Keratinocyte (primary cell): ENCODE measurements around the gene PMF1. TPM values are rescaled to one million over a fixed set of nuclear protein-coding genes. Genes with fewer than 3 reads are reported as not detected.

Experiments
- DNase-seq: peaks from one replicate; pipeline ENCODE4 v3.0.0-alpha.2; 2011; ENCODE audit warnings: low read depth, missing footprints, low spot score
- FAIRE-seq: peaks from 2 replicates; lab custom pipeline; 2011; peaks lifted over from hg19 to GRCh38; lab: Jason Lieb, UNC
- H2AFZ ChIP-seq: 2 replicates; pipeline ENCODE4 v1.6.0; 2012; ENCODE audit warnings: low read length, control low read depth, inconsistent platforms; ENCODE audit not compliant: control insufficient read depth
- H3K27ac ChIP-seq: 2 replicates; pipeline ENCODE4 v1.5.1; 2011; ENCODE audit warnings: low read length; ENCODE audit not compliant: control insufficient read depth, insufficient read depth
- H3K27me3 ChIP-seq: 3 replicates; pipeline ENCODE4 v1.6.0; 2011; ENCODE audit warnings: low read length; ENCODE audit not compliant: control insufficient read depth, insufficient read depth; ENCODE audit errors: extremely low read depth
- H3K36me3 ChIP-seq, 2 experiments: 2 replicates in 1 of 2; 3 replicates in 1 of 2; pipeline ENCODE4 v1.5.1; 2011; ENCODE audit warnings: low read length in 2 of 2, mild to moderate bottlenecking in 1 of 2; ENCODE audit not compliant: control insufficient read depth in 2 of 2, insufficient read depth in 2 of 2; ENCODE audit errors: extremely low read depth in 1 of 2
- H3K4me1 ChIP-seq: 3 replicates; pipeline ENCODE4 v1.5.1; 2011; ENCODE audit warnings: low read length; ENCODE audit not compliant: control insufficient read depth, insufficient read depth; ENCODE audit errors: extremely low read depth
- H3K4me2 ChIP-seq: 3 replicates; pipeline ENCODE4 v1.6.0; 2011; ENCODE audit warnings: low read depth, low read length; ENCODE audit not compliant: control insufficient read depth, insufficient read depth; ENCODE audit errors: extremely low read depth
- H3K4me3 ChIP-seq, 3 experiments: fragments of 200-600 bp in 1 of 3; sonication (generic) in 1 of 3; 2 replicates in 2 of 3; 3 replicates in 1 of 3; pipeline ENCODE4 v1.5.1; 2011 to 2016; ENCODE audit warnings: low read length in 3 of 3, mild to moderate bottlenecking in 3 of 3, control low read depth in 2 of 3, inconsistent platforms in 1 of 3, low read depth in 1 of 3, mixed read lengths in 1 of 3, mixed run types in 1 of 3, moderate library complexity in 1 of 3; ENCODE audit not compliant: control insufficient read depth in 2 of 3, insufficient read depth in 2 of 3; ENCODE audit errors: extremely low read depth in 1 of 3
- H3K79me2 ChIP-seq: 2 replicates; pipeline ENCODE4 v1.6.0; 2012; ENCODE audit warnings: low read length; ENCODE audit not compliant: control insufficient read depth, insufficient read depth
- H3K9ac ChIP-seq: 3 replicates; pipeline ENCODE4 v1.6.0; 2011; ENCODE audit warnings: low read length; ENCODE audit not compliant: control insufficient read depth, insufficient read depth; ENCODE audit errors: extremely low read depth
- H3K9me1 ChIP-seq: 3 replicates; pipeline ENCODE4 v1.6.0; 2011; ENCODE audit warnings: low read length; ENCODE audit not compliant: control insufficient read depth, insufficient read depth; ENCODE audit errors: extremely low read depth
- H3K9me3 ChIP-seq: 2 replicates; pipeline ENCODE4 v1.5.1; 2012; ENCODE audit warnings: low read depth, low read length; ENCODE audit not compliant: control insufficient read depth
- H4K20me1 ChIP-seq: 3 replicates; pipeline ENCODE4 v1.6.0; 2011; ENCODE audit warnings: low read length; ENCODE audit not compliant: control insufficient read depth, insufficient read depth; ENCODE audit errors: extremely low read depth
- CTCF ChIP-seq, 3 experiments: IDR thresholded peaks in 1 of 3; conservative IDR thresholded peaks in 1 of 3; optimal IDR thresholded peaks in 1 of 3; 2 replicates in 2 of 3; 3 replicates in 1 of 3; pipeline versions ENCODE3 to v1.5.1; 2011; ENCODE audit warnings: low read length in 3 of 3, mild to moderate bottlenecking in 3 of 3, moderate library complexity in 2 of 3, control low read depth in 1 of 3, inconsistent platforms in 1 of 3; ENCODE audit not compliant: insufficient read depth in 2 of 3; ENCODE audit errors: extremely low read depth in 1 of 3
- EZH2 ChIP-seq: IDR thresholded peaks from one replicate; pipeline ENCODE4 v1.6.1; 2012; ENCODE audit warnings: inconsistent platforms, mild to moderate bottlenecking, low read length, moderate library complexity
- dilution Hi-C: fragments of 300-500 bp; cut with MboI; formaldehyde crosslinking; loops from one replicate; pipeline ENCODE4 v1.7.0; 2020; ENCODE audit warnings: low sequenced_read_pairs; ENCODE audit not compliant: extremely low pct_ligation_motif_present
- polyA plus RNA-seq, 5 experiments: library from polyadenylated mRNA; depleted of rRNA in 3 of 5; stranded (reverse) in 3 of 5; stranded (forward) in 1 of 5; unstranded in 1 of 5; fragments of >200 nt; gene quantifications; 1 replicate in 1 of 5; 2 replicates in 3 of 5; 3 replicates in 1 of 5; pipeline versions ENCODE4 v1.2.1 to v1.2.3, GENCODE V29; 2011 to 2012; ENCODE audit warnings: missing spikeins in 2 of 5, low read depth in 1 of 5, low replicate concordance in 1 of 5

Gene PMF1
- polyA plus RNA-seq, 1 donor (not counting 4 experiments of a cell fraction or from before 2014, with no cell fraction given) = 41.0 TPM

GRCh38 chr1:156244126-156244525 lies 31.3 kb downstream of the PMF1 start:
- DNase-seq (no peak), FAIRE-seq (no peak)
- Histone ChIP-seq H3K9me3 (no peaks in the 10 kb centered on the region), H3K27me3 (peaks cover 13% of the 10 kb centered on the region), H3K9me1 (no peaks in the 10 kb centered on the region), H3K36me3 (peaks cover 2 to 3% of the 10 kb centered on the region in 2 experiments), H3K4me1 (peaks cover 37% of the 10 kb centered on the region), H3K4me2 (no peak overlapping the region), H3K27ac (no peak overlapping the region), H3K79me2 (no peaks in the 10 kb centered on the region), H3K9ac (no peak overlapping the region), H2AFZ (no peak overlapping the region), H4K20me1 (no peaks in the 10 kb centered on the region), H3K4me3 (no peak overlapping the region)
- TF ChIP-seq CTCF (optimal IDR thresholded peaks at IDR 0.05 in 1 of 3, IDR thresholded peaks at IDR 0.05 in 1 of 3, conservative IDR thresholded peaks at IDR 0.05 in 1 of 3; ENCODE audit: extremely low read depth in 1 of 3, insufficient read depth in 2 of 3, low read length in 3 of 3) (no peak), EZH2 (no peak)
- dilution Hi-C loops = no loop called here

- Histone ChIP-seq H4K20me1 (no peaks in the 10 kb centered on the region), H3K27ac (no peak overlapping the region), H3K4me2 (no peak overlapping the region), H2AFZ (no peak overlapping the region), H3K36me3 (peaks cover 3 to 8% of the 10 kb centered on the region in 2 experiments), H3K4me3 (no peak overlapping the region), H3K4me1 (peaks cover 37% of the 10 kb centered on the region), H3K27me3 (peaks cover 13% of the 10 kb centered on the region), H3K9me1 (no peaks in the 10 kb centered on the region), H3K9me3 (no peaks in the 10 kb centered on the region), H3K79me2 (no peaks in the 10 kb centered on the region), H3K9ac (no peak overlapping the region)
- DNase-seq = no peak
- FAIRE-seq = no peak
- TF ChIP-seq CTCF (optimal IDR thresholded peaks at IDR 0.05 in 1 of 3, IDR thresholded peaks at IDR 0.05 in 1 of 3, conservative IDR thresholded peaks at IDR 0.05 in 1 of 3; ENCODE audit: extremely low read depth in 1 of 3, insufficient read depth in 2 of 3, low read length in 3 of 3) = no peak
- no peak for TF ChIP-seq EZH2
- dilution Hi-C loops = no loop called here
These were observed 31.9 kb downstream of the PMF1 start for GRCh38 chr1:156244712-156245111.
